ENCODE results near the gene MIS18A. TPM values are rescaled to one million over a fixed set of nuclear protein-coding genes. Genes with fewer than 3 reads are reported as not detected.

MIS18A gene, protein sequence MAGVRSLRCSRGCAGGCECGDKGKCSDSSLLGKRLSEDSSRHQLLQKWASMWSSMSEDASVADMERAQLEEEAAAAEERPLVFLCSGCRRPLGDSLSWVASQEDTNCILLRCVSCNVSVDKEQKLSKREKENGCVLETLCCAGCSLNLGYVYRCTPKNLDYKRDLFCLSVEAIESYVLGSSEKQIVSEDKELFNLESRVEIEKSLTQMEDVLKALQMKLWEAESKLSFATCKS
- 10.8 and 11.3 TPM in 2 replicates for total RNA-seq

DNA sequence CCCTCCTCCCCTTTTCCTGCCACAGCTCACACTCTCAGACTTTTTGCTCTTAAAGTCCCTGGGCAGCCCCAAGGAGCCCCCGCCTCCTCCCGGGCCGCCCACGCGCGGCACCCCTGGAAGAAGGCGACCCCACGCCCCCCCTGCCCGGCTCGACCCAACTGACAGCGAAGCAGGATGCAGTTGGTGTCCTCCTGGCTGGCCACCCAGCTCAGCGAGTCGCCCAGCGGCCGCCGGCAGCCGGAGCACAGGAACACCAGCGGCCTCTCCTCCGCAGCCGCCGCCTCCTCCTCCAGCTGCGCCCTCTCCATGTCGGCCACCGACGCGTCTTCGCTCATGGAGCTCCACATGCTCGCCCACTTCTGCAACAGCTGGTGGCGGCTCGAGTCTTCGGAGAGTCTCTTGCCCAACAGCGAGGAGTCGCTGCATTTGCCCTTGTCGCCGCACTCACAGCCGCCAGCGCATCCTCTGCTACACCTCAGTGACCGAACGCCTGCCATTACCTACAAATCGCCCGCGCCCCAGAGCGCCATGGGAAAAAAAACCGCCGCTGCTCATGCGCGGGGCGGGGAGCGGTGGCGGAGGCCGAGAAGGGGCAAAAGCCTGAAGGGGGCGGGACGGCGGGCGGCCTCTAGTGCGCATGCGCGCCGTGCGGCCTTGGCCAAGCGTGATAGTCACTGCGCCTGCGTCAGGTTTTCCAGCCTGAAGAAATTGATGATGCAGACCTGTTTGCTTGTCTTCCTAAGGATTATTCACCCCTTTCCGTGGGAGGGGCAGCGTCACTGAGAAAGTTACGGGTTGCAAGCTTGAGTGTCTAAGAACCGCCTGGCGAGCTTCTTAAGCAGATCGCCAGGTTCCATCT lies at the start of gene MIS18A:
Gene MIS18A, minus strand, starts transcription at position 532 of the 859 bp plus-strand sequence. Its CDS starts 35 bp downstream, at position 497.

DNA sequence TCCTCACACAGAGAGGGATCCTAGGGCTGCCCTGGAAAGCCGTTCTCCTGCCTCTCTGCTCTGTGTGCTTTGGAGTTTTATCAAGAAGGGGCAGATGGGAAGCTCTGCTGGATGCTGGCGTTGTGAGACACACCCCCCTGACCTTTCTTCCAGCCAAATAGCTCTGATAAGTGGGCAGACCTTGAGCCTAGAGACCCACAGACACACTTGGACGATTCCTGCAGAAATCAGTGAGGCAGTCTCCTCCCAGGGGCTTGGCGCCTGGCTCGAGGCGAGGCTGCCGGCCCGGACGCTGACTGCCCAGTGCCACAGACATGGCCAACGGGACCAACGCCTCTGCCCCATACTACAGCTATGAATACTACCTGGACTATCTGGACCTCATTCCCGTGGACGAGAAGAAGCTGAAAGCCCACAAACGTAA lies 19.8 kb upstream of the MIS18A start, which contains the start of gene MRAP:
Gene MRAP, plus strand, starts transcription at position 198 of the 424 bp plus-strand sequence. Its CDS starts 117 bp downstream, at position 315.

Other genes starting within 250 kb of the MIS18A start
- gene MRAP, start 19.8 kb upstream of the MIS18A start, total RNA-seq: not detected in 2 replicates
- 9.7 and 36.3 TPM in 2 replicates for gene URB1, start 114.0 kb upstream of the MIS18A start, total RNA-seq
- 13.1 and 33.5 TPM in 2 replicates for gene EVA1C, start 133.7 kb upstream of the MIS18A start, total RNA-seq

Measured in bladder microvascular endothelial cell (primary cell).